ENCODE results near the gene FOLR1. TPM values are rescaled to one million over a fixed set of nuclear protein-coding genes. Genes with fewer than 3 reads are reported as not detected.

Gene FOLR1
- total RNA-seq, 1 donor from 2014 or later: 0.53 TPM

DNA sequence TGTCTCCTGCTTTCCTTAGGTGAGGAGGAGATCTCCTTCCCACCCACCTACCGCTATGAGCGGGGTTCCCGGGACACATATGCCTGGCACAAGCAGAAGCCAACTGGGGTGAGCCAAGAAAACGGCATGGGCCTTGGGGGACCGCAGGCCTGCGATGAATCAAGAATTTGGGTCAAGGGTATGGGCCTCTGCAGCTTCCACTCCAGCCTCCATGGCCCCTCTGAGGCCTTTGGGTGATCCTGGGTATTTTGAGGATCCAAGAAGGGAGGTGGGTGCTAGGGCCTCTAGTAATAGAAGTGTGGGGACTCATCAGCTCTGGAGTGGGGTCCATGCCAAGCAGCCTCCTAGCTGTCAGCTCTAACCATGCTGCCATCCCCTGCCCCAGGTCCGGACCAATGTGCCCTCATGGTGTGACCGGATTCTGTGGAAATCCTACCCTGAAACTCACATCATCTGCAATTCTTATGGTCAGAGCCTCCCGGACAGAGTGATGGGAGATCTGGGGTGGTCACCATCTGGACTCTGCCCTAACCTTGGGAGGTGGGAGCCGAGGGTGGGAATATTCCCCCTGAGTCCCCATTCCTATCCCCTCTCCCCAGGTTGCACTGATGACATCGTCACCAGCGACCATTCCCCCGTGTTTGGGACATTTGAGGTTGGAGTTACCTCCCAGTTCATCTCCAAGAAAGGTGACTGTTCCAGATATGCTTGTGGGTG, 41.3 kb downstream of the FOLR1 start:
- TF ChIP-seq, protein P1, sequence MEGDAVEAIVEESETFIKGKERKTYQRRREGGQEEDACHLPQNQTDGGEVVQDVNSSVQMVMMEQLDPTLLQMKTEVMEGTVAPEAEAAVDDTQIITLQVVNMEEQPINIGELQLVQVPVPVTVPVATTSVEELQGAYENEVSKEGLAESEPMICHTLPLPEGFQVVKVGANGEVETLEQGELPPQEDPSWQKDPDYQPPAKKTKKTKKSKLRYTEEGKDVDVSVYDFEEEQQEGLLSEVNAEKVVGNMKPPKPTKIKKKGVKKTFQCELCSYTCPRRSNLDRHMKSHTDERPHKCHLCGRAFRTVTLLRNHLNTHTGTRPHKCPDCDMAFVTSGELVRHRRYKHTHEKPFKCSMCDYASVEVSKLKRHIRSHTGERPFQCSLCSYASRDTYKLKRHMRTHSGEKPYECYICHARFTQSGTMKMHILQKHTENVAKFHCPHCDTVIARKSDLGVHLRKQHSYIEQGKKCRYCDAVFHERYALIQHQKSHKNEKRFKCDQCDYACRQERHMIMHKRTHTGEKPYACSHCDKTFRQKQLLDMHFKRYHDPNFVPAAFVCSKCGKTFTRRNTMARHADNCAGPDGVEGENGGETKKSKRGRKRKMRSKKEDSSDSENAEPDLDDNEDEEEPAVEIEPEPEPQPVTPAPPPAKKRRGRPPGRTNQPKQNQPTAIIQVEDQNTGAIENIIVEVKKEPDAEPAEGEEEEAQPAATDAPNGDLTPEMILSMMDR (IDR thresholded peaks at IDR 0.05; ENCODE audit: insufficient read depth, low read length, severe bottlenecking): no peak

DNA sequence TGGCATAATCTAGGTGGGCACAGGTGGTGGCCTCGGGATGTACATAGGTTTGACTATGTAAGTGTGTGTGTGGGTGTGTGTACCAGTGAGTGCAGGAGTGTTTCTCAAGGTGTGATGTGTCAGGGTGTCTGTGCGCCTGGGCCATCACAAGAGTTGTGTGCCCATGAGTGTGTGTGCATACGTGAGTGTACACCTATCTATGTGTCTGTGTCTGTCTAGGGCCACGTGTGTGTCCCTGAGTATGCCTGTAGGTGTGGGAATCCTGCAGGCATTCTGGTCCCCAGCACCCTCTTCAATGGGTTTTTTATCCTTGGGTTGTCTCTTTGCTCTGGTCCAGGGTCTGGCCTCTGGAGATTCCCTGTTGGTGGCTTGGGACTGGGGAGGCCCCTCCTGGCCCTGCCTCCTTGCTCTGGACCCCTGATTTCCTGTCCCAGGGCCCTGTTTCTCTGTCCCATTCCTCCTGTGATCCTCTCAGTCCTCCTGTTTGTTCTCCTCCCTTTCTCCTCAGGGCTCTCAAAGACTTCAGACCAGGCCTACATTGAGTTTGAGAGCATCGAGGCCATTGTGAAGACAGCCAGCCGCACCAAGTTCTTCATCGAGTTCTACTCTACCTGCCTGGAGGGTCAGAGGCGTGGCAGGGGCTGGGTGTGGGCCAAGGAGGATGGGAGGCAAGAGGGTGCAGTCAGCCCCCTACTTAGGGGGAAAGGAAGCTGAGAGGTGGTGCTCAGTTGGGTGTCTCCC, 42.0 kb downstream of the FOLR1 start:
- Histone ChIP-seq H3K36me3 (ENCODE audit: control insufficient read depth, insufficient read depth, low read length) (peaks cover 74% of the 10 kb centered on the region), H3K4me3 (ENCODE audit: low read depth, low read length) (no peak overlapping the region), H3K27me3 (ENCODE audit: control insufficient read depth, insufficient read depth, low read length) (no peaks in the 10 kb centered on the region)
- no peak for DNase-seq (ENCODE audit: low read depth)
- TF ChIP-seq, protein P1 (IDR thresholded peaks at IDR 0.05; ENCODE audit: insufficient read depth, low read length, severe bottlenecking): no peak
- FAIRE-seq: peak; percentile 96

More for the DNA sequence above, 41.3 kb downstream of the FOLR1 start:
- DNase-seq (ENCODE audit: low read depth) (no peak), FAIRE-seq (no peak)
- H3K4me3 ChIP-seq (ENCODE audit: low read depth, low read length): no peak overlapping the region
- peaks cover 81% of the 10 kb centered on the region for H3K36me3 ChIP-seq (ENCODE audit: control insufficient read depth, insufficient read depth, low read length)
- H3K27me3 ChIP-seq (ENCODE audit: control insufficient read depth, insufficient read depth, low read length): no peaks in the 10 kb centered on the region

DNA sequence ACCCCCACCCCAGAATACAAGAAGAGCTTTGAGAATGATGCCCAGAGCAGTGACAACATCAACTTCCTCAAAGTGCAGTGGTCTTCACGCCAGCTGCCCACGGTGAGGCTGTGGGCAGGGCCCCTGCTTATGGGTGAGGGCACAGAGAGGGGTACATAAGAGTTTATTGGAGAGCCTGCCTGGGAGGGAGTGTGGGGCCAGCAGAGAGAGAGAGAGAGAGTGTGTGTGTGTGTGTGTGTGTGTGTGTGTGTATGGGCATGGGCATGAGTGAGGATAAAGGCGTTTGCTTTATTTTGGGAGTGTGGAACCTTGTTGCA, 42.5 kb downstream of the FOLR1 start:
- FAIRE-seq: no peak
- Histone ChIP-seq H3K4me3 (ENCODE audit: low read depth, low read length) (no peak overlapping the region), H3K36me3 (ENCODE audit: control insufficient read depth, insufficient read depth, low read length) (peaks cover 69% of the 10 kb centered on the region), H3K27me3 (ENCODE audit: control insufficient read depth, insufficient read depth, low read length) (no peaks in the 10 kb centered on the region)
- no peak for DNase-seq (ENCODE audit: low read depth)
- TF ChIP-seq, protein P1 (IDR thresholded peaks at IDR 0.05; ENCODE audit: insufficient read depth, low read length, severe bottlenecking): no peak

DNA sequence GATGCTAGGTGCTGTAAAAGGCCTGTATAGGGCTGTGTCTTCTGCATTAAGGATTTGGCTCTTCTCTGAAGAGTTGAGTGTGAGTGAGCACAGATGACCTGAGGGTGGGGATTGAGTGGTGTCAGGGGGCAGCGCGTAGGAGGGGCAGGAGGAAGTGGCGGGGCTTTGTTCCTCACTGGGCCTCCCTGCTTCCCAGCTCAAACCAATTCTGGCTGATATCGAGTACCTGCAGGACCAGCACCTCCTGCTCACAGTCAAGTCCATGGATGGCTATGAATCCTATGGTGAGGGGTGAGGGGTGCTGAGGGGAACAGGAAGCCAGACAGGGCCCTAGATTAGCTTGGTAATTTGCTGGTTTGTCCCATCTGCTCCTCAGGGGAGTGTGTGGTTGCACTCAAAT, 43.0 kb downstream of the FOLR1 start:
- no peak for DNase-seq (ENCODE audit: low read depth)
- no peak overlapping the region for H3K4me3 ChIP-seq (ENCODE audit: low read depth, low read length)
- TF ChIP-seq, protein P1 (IDR thresholded peaks at IDR 0.05; ENCODE audit: insufficient read depth, low read length, severe bottlenecking): no peak
- FAIRE-seq: no peak
- H3K27me3 ChIP-seq (ENCODE audit: control insufficient read depth, insufficient read depth, low read length): no peaks in the 10 kb centered on the region
- peaks cover 65% of the 10 kb centered on the region for H3K36me3 ChIP-seq (ENCODE audit: control insufficient read depth, insufficient read depth, low read length)

DNA sequence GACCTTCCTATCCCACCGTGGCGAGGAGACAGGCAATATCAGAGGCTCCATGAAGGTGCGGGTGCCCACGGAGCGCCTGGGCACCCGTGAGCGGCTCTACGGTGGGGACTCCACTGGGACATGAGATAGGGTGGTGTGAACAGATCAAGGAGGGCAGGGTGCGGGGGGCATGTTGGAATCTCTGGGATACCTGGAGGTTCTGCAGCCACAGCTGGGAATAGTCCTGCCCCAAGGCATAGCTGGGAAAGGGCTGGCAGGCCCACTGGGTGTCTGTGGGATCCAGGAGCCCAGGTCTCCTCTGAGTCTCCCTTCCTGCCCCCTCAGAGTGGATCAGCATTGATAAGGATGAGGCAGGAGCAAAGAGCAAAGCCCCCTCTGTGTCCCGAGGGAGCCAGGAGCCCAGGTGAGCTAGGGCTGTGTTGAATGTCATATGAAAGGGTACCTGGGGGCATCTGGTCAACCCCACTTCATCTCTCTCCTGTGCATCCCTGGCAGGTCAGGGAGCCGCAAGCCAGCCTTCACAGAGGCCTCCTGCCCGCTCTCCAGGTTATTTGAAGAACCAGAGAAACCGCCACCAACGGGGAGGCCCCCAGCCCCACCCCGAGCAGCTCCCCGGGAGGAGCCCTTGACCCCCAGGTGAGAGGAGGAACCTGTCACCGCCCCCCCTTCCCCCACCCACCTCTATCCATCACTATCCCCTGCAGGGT, 43.6 kb downstream of the FOLR1 start:
- no peak for DNase-seq (ENCODE audit: low read depth)
- TF ChIP-seq, protein P1 (IDR thresholded peaks at IDR 0.05; ENCODE audit: insufficient read depth, low read length, severe bottlenecking): no peak
- no peak for FAIRE-seq
- H3K4me3 ChIP-seq (ENCODE audit: low read depth, low read length): no peak overlapping the region
- H3K27me3 ChIP-seq (ENCODE audit: control insufficient read depth, insufficient read depth, low read length): peaks cover 4% of the 10 kb centered on the region
- H3K36me3 ChIP-seq (ENCODE audit: control insufficient read depth, insufficient read depth, low read length): peaks cover 60% of the 10 kb centered on the region

All from bronchial epithelial cell (primary cell).